ENCODE measurements around the gene A2ML1.
"Not testable (repeated sequence)": the region's sequence is repeated elsewhere in the genome, so short reads cannot be mapped to it uniquely, and the experiment has no call there.

A2ML1 gene

DNA sequence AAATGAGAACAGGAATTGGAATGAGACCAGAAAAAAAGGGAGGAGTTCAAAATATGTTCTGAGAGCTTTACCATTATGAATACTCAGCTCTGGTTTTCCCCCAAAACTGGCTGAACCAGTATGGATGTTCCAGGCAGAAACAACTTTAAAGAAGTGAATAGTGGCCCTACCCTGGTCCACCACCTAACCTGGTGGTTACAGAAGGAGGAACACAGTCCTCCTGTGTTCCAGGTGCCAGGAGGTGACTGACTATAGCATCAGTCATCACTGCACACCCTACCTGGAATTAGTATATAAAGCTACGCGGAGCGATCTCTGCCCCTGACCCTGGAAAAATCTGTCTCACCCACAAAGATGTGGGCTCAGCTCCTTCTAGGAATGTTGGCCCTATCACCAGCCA is at the start of gene A2ML1:
TSS of gene A2ML1 (plus strand) at position 324 of the 400 bp plus-strand sequence. CDS start at position 355, 31 bp downstream.
- DNase-seq, result no peak

DNA sequence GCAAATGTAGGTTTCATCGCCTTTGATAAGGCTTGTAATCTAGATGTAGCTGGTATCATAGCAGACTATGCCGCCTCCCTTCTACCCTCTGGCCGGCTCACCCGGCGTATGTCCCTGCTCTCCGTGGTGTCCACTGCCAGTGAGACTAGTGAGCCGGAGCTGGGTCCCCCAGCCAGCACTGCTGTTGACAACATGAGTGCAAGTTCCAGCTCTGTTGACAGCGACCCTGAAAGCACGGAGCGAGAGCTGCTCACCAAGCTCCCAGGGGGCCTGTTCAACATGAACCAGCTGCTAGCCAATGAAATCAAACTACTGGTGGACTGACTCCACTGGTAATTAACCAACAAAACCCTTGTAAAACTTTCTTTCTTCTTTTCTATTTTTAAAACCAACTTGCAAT is 49.0 kb upstream of the A2ML1 start:
- DNase-seq, result no peak

GRCh38 chr12:8779281-8779680 is 43.1 kb upstream of the A2ML1 start:
- no peak for DNase-seq

- DNase-seq, result no peak
Measured at GRCh38 chr12:8779862-8780261, 42.6 kb upstream of the A2ML1 start.

GRCh38 chr12:8780389-8780788 is 42.0 kb upstream of the A2ML1 start:
- DNase-seq, result no peak

DNA sequence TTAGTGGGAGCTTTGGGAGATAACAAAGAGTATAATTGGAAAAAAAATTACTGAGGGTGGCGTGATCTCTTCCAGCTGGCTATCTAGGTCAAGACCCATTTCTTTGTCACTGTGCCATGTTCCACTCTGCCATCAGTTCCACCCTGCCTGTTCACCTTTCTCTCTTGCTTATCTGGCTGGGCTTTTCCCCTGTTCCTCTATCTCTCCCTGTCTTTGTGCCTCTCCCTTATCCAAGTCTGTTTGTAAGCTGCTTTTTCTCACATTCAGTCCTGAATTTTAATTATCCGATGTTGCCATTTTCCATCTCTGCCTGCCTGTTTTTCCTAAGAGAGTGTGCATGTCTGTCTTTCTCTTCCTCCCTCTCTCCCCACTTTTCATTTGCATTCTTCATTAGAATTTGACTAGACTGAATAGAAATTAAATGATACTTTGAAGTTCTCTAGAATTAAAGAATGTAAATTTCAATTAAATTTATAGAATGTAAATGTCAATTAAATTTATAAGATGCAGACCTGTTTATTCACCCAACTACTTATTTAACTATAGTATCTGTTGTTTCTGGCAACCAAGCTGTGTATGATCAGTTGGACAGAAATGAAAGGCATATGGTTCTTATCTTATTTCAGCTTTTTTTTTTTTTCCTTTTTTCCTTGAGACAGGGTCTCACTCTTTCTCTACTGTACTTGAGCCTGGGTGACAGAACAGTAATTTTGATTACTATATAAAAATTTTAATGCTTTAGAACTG is 40.9 kb upstream of the A2ML1 start:
- DNase-seq, result no peak

GRCh38 chr12:8784290-8784888 is 38.0 kb upstream of the A2ML1 start:
- no peak for DNase-seq

- DNase-seq, result no peak
Measured at GRCh38 chr12:8785499-8785898, 36.9 kb upstream of the A2ML1 start.

DNA sequence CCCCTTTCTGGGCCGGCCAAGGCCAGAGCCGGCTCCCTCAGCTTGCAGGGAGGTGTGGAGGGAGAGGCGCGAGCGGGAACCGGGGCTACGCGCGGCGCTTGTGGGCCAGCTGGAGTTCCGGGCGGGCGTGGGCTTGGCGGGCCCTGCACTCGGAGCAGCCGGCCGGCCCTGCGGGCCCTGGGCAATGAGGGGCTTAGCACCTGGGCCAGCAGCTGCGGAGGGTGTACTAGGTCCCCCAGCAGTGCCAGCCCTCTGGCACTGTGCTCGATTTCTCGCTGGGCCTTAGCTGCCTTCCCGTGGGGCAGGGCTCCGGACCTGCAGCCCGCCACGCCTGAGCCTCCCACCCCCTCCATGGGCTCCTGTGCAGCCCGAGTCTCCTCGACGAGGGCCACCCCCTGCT is 35.2 kb upstream of the A2ML1 start:
- DNase-seq, result not testable (repeated sequence)

GRCh38 chr12:8788706-8789105 is 33.7 kb upstream of the A2ML1 start:
- DNase-seq, result not testable (repeated sequence)

- not testable (repeated sequence) for DNase-seq
Measured at GRCh38 chr12:8789341-8790013, 32.9 kb upstream of the A2ML1 start.

GRCh38 chr12:8793226-8793625 is 29.2 kb upstream of the A2ML1 start:
- not testable (repeated sequence) for DNase-seq

DNA sequence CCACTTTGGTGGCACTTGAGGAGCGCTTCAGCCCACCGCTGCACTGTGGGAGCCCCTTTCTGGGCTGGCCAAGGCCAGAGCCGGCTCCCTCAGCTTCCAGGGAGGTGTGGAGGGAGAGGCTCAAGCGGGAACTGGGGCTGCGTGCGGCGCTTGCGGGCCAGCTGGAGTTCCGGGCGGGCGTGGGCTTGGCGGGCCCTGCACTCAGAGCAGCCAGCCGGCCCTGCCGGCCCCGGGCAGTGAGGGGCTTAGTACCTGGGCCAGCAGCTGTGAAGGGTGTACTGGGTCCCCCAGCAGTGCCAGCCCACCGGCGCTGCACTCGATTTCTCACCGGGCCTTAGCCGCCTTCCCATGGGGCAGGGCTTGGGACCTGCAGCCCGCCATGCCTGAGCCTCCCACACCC is 27.8 kb upstream of the A2ML1 start:
- DNase-seq, result not testable (repeated sequence)

GRCh38 chr12:8796831-8797626 is 25.4 kb upstream of the A2ML1 start:
- no peak for DNase-seq

GRCh38 chr12:8801213-8801612 is 21.2 kb upstream of the A2ML1 start:
- not testable (repeated sequence) for DNase-seq

- DNase-seq, result not testable (repeated sequence)
Measured at GRCh38 chr12:8804833-8805232, 17.6 kb upstream of the A2ML1 start.

- not testable (repeated sequence) for DNase-seq
Measured at GRCh38 chr12:8805487-8805886, 16.9 kb upstream of the A2ML1 start.

DNA sequence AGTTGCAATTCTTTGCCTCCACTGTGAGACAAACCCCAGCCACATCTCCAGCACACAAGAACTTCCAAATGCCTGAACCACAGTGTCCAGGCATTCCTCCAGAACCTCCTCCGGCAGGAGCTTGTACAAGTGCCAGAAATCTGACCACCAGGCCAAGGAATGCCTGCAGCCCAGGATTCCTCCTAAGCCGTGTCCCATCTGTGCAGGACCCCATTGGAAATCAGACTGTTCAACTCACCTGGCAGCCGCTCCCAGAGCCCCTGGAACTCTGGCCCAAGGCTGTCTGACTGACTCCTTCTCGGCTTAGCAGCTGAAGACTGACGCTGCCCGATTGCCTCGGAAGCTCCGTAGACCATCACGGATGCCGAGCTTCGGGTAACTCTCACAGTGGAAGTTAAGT is 15.3 kb upstream of the A2ML1 start:
- not testable (repeated sequence) for DNase-seq

DNA sequence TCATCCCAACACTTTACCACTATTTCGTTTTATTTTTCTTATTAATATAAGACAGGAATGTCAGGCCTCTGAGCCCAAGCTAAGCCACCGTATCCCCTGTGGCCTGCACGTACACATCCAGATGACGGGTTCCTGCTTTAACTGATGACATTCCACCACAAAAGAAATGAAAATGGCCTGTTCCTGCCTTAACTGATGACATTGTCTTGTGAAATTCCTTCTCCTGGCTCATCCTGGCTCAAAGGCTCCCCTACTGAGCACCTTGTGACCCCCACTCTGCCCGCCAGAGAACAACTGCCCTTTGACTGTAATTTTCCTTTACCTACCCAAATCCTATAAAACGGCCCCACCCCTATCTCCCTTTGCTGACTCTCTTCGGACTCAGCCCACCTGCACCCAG is 12.3 kb upstream of the A2ML1 start:
- not testable (repeated sequence) for DNase-seq

DNA sequence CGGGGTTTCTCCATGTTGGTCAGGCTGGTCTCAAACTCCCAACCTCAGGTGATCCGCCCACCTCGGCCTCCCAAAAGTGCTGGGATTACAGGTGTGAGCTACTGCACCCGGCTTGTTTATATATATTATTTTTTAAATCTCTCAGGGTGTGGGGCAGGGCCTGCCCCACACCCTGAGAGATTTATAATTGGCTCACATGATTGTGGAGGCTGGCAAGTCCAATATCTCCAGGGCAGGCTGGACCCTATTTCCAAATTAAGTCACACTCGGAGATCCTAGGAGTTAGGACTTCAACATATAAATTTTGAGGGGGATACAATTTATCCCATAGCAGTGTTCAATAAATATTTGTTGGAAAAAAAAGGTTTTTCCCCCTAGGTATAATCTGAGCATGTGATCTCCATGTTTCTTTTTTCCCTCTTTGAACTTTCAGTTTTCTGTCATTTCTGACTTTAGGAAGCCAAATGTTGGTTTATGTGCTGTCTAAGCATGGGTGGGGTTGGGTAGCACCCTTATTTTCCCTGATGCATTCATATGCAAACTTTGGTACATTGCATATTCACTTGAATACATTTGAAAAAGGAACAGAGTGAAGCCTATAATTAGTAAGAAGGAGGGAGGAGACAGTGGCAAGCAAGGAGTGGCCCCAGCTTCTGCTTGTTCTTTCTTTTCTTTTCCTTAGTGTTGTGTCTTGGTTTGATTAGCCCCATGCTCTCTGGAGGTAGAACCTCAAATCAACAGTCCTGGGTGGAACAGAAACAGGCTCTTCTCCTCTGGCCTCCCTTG is 8.7 kb upstream of the A2ML1 start:
- no peak for DNase-seq

GRCh38 chr12:8816448-8817050 is 5.9 kb upstream of the A2ML1 start:
- no peak for DNase-seq

DNA sequence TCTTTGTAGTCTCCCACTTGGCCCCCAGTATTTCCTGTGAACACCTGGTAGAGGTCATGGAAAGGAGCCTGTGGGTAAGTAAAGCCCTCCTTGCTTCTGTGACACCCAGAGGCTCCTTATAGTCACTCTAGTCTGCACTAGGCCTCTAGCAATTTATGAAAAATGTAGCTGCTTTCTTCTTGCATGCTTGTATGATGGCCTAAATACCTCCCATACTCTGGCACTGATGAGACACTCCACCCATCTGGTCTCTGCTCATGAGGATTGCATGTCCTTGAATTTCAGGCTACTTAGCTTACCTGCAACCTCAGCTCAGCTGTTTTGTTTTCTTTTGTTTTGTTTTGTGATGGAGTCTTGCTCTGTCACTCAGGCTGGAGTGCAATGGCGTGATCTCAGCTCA is 4.6 kb upstream of the A2ML1 start:
- DNase-seq, result no peak

All from GF-D8 (cell line).